ENCODE results near the gene PTPN12.
"Not testable (repeated sequence)": the region's sequence is repeated elsewhere in the genome, so short reads cannot be mapped to it uniquely, and the experiment has no call there.

The PTPN12 gene

GRCh38 chr7:77538281-77539212, 1.5 kb downstream of the PTPN12 start:
- peak; percentile 82 for DNase-seq (ENCODE audit: low read depth)

- no peak for DNase-seq (ENCODE audit: low read depth)
Observed at GRCh38 chr7:77540402-77540822, 3.3 kb downstream of the PTPN12 start.

- DNase-seq (ENCODE audit: low read depth) = not testable (repeated sequence)
Observed at GRCh38 chr7:77540993-77541392, 3.9 kb downstream of the PTPN12 start.

- no peak for DNase-seq (ENCODE audit: low read depth)
Observed at GRCh38 chr7:77542409-77542808, 5.3 kb downstream of the PTPN12 start.

- no peak for DNase-seq (ENCODE audit: low read depth)
Observed at GRCh38 chr7:77542895-77543294, 5.8 kb downstream of the PTPN12 start.

GRCh38 chr7:77543910-77544309, 6.8 kb downstream of the PTPN12 start:
- DNase-seq (ENCODE audit: low read depth) = no peak

- DNase-seq (ENCODE audit: low read depth) = no peak
Observed at GRCh38 chr7:77544518-77544917, 7.4 kb downstream of the PTPN12 start.

- no peak for DNase-seq (ENCODE audit: low read depth)
Observed at GRCh38 chr7:77548206-77548605, 11.1 kb downstream of the PTPN12 start.

GRCh38 chr7:77549106-77549870, 12.2 kb downstream of the PTPN12 start:
- DNase-seq (ENCODE audit: low read depth) = no peak

GRCh38 chr7:77550586-77550985, 13.5 kb downstream of the PTPN12 start:
- DNase-seq (ENCODE audit: low read depth) = peak; percentile 33

- DNase-seq (ENCODE audit: low read depth) = no peak
Observed at GRCh38 chr7:77553123-77553522, 16.0 kb downstream of the PTPN12 start.

GRCh38 chr7:77558284-77558967, 21.3 kb downstream of the PTPN12 start:
- DNase-seq (ENCODE audit: low read depth) = no peak

- no peak for DNase-seq (ENCODE audit: low read depth)
Observed at GRCh38 chr7:77561352-77561751, 24.3 kb downstream of the PTPN12 start.

- DNase-seq (ENCODE audit: low read depth) = no peak
Observed at GRCh38 chr7:77563275-77563674, 26.2 kb downstream of the PTPN12 start.

- peak; percentile 14 for DNase-seq (ENCODE audit: low read depth)
Observed at GRCh38 chr7:77565917-77566316, 28.8 kb downstream of the PTPN12 start.

GRCh38 chr7:77566421-77566820, 29.3 kb downstream of the PTPN12 start:
- no peak for DNase-seq (ENCODE audit: low read depth)

GRCh38 chr7:77569514-77570232, 32.6 kb downstream of the PTPN12 start:
- no peak for DNase-seq (ENCODE audit: low read depth)

GRCh38 chr7:77570330-77571011, 33.4 kb downstream of the PTPN12 start:
- DNase-seq (ENCODE audit: low read depth) = no peak

GRCh38 chr7:77571801-77572200, 34.7 kb downstream of the PTPN12 start:
- DNase-seq (ENCODE audit: low read depth) = no peak

- no peak for DNase-seq (ENCODE audit: low read depth)
Observed at GRCh38 chr7:77575187-77575586, 38.1 kb downstream of the PTPN12 start.

- DNase-seq (ENCODE audit: low read depth) = no peak
Observed at GRCh38 chr7:77576856-77577255, 39.8 kb downstream of the PTPN12 start.

Data from fibroblast of the conjunctiva (primary cell).